HG02588 (cell line): ENCODE measurements around the gene LGALS7B.
A peak's percentile ranks its signal among the peaks of the same experiment; 100 is the strongest.
"Not testable (repeated sequence)": the region's sequence is repeated elsewhere in the genome, so short reads cannot be mapped to it uniquely, and the experiment has no call there.

Experiments
- ATAC-seq: cut with Tn5 transposase; IDR thresholded peaks from one replicate; pipeline ENCODE4 v1.9.1; 2021; ENCODE audit warnings: mild to moderate bottlenecking, moderate library complexity; ENCODE audit not compliant: unreplicated experiment

LGALS7B gene

GRCh38 chr19:38816131-38816750 is 27.2 kb downstream of the LGALS7B start:
- no peak for ATAC-seq

GRCh38 chr19:38817081-38817480 is 28.1 kb downstream of the LGALS7B start:
- ATAC-seq: no peak

- no peak for ATAC-seq
These were observed 30.4 kb downstream of the LGALS7B start for GRCh38 chr19:38819231-38819920.

GRCh38 chr19:38821230-38821825 is 32.3 kb downstream of the LGALS7B start:
- ATAC-seq: not testable (repeated sequence)

GRCh38 chr19:38825936-38826335 is 36.9 kb downstream of the LGALS7B start:
- not testable (repeated sequence) for ATAC-seq

GRCh38 chr19:38826856-38827551 is 38.0 kb downstream of the LGALS7B start:
- ATAC-seq: no peak

GRCh38 chr19:38829203-38829602 is 40.2 kb downstream of the LGALS7B start:
- not testable (repeated sequence) for ATAC-seq

- no peak for ATAC-seq
These were observed 41.2 kb downstream of the LGALS7B start for GRCh38 chr19:38830039-38830733.

GRCh38 chr19:38831142-38831605 is 42.2 kb downstream of the LGALS7B start:
- peak; percentile 36 for ATAC-seq

GRCh38 chr19:38833092-38833425 is 44.1 kb downstream of the LGALS7B start:
- ATAC-seq: no peak

GRCh38 chr19:38834104-38834490 is 45.1 kb downstream of the LGALS7B start:
- ATAC-seq: no peak

GRCh38 chr19:38834590-38834989 is 45.6 kb downstream of the LGALS7B start:
- ATAC-seq: no peak

GRCh38 chr19:38836159-38836982 is 47.4 kb downstream of the LGALS7B start:
- no peak for ATAC-seq

GRCh38 chr19:38836983-38837626 is 48.1 kb downstream of the LGALS7B start:
- no peak for ATAC-seq

GRCh38 chr19:38837656-38838121 is 48.7 kb downstream of the LGALS7B start:
- ATAC-seq: no peak

GRCh38 chr19:38838208-38838985 is 49.4 kb downstream of the LGALS7B start:
- no peak for ATAC-seq

GRCh38 chr19:38838986-38839761 is 50.2 kb downstream of the LGALS7B start:
- no peak for ATAC-seq
